CD4-positive, alpha-beta T cell treated with Interleukin-4 for 4 hours (primary cell): Measurements from ENCODE around the gene BTNL2.
"Not testable (repeated sequence)": the region's sequence is repeated elsewhere in the genome, so short reads cannot be mapped to it uniquely, and the experiment has no call there.

Source experiments
- DNase-seq: peaks from one replicate; pipeline ENCODE4 v3.0.0-alpha.2; 2020

BTNL2 gene, protein sequence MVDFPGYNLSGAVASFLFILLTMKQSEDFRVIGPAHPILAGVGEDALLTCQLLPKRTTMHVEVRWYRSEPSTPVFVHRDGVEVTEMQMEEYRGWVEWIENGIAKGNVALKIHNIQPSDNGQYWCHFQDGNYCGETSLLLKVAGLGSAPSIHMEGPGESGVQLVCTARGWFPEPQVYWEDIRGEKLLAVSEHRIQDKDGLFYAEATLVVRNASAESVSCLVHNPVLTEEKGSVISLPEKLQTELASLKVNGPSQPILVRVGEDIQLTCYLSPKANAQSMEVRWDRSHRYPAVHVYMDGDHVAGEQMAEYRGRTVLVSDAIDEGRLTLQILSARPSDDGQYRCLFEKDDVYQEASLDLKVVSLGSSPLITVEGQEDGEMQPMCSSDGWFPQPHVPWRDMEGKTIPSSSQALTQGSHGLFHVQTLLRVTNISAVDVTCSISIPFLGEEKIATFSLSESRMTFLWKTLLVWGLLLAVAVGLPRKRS

GRCh38 chr6:32406857-32407256 is at the start of gene BTNL2:
Gene BTNL2 (minus strand): TSS chr6:32407181. CDS start chr6:32407123, 58 bp downstream.
- no peak for DNase-seq

DNA sequence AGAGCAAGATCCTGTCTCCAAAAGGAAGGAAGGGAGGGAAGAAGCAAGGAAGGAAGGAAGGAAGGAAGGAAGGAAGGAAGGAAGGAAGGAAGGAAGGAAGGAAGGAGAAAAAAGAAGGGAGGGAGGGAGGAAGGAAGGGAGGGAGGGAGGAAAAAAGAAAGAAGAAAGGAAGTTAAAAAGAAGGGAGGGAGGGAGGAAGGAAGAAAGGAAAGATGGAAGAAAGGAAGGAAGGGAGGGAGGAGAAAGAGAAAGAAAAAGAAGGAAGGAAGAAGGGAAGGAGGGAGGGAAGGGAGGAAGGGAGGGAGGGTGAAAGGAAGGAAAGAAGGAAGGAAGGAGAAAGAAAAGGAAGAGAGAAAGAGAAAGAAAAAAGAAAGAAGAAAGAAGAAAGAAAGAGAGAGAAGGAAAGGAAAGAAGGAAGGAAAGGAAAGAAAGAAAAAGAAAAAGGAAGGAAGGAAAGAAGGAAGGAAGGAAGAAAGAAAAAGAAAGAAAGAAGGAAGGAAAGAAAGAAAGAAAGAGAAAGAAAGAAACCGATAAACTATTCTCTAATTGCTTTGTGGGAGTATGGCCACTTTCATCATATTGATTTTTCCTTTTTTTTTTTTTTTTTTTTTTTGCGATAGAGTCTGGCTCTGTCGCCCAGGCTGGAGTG is 42.2 kb upstream of the BTNL2 start:
- DNase-seq: no peak

- no peak for DNase-seq
Measured at GRCh38 chr6:32447932-32448331, 41.0 kb upstream of the BTNL2 start.

GRCh38 chr6:32445321-32445854 is 38.4 kb upstream of the BTNL2 start:
- no peak for DNase-seq

- no peak for DNase-seq
Measured at GRCh38 chr6:32444433-32444832, 37.5 kb upstream of the BTNL2 start.

DNA sequence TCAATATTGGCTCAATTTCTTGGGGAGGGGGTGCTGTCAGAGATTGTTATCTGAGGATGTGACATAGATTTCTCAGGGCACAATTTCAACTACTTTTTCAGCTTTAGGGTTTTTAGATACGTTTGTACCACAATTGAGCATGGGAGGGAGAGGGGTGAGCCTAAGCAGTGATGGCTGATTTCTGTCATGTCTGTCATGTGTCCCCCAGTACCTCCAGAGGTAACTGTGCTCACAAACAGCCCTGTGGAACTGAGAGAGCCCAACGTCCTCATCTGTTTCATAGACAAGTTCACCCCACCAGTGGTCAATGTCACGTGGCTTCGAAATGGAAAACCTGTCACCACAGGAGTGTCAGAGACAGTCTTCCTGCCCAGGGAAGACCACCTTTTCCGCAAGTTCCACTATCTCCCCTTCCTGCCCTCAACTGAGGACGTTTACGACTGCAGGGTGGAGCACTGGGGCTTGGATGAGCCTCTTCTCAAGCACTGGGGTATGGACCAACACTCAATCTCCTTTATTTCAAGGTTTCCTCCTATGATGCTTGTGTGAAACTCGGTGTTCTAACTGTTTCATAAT is 36.1 kb upstream of the BTNL2 start:
- no peak for DNase-seq

DNA sequence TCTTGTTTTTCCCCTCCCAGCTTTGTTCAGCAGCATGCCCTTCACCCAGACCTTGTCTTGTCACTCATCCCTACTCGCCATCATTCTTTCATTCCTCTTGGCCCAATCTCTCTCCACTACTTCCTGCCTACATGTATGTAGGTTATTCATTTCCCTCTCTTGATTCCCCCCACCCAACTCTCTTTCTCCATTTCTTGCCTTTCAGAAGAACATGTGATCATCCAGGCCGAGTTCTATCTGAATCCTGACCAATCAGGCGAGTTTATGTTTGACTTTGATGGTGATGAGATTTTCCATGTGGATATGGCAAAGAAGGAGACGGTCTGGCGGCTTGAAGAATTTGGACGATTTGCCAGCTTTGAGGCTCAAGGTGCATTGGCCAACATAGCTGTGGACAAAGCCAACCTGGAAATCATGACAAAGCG is 35.3 kb upstream of the BTNL2 start:
- DNase-seq: no peak

GRCh38 chr6:32439602-32440214 is 32.7 kb upstream of the BTNL2 start, which contains the start of gene HLA-DRA:
Gene HLA-DRA (plus strand): TSS chr6:32439887. CDS start chr6:32439951, 64 bp downstream.
- DNase-seq: peak; percentile 85

DNA sequence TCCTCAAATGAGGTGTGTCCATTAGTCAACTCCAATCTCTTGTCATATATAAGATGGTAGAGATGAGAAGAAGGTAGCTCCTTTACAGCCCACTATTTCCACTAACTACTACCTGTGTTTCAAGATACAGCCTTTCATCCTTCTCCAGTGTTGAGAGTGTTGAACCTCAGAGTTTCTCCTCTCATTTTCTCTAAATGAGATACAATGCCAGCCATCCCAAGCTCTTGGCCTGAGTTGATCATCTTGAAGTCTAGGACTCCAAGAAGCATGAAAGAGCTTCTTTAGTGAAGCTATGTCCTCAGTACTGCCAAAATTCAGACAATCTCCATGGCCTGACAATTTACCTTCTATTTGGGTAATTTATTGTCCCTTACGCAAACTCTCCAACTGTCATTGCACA is 32.2 kb upstream of the BTNL2 start:
- DNase-seq: no peak

DNA sequence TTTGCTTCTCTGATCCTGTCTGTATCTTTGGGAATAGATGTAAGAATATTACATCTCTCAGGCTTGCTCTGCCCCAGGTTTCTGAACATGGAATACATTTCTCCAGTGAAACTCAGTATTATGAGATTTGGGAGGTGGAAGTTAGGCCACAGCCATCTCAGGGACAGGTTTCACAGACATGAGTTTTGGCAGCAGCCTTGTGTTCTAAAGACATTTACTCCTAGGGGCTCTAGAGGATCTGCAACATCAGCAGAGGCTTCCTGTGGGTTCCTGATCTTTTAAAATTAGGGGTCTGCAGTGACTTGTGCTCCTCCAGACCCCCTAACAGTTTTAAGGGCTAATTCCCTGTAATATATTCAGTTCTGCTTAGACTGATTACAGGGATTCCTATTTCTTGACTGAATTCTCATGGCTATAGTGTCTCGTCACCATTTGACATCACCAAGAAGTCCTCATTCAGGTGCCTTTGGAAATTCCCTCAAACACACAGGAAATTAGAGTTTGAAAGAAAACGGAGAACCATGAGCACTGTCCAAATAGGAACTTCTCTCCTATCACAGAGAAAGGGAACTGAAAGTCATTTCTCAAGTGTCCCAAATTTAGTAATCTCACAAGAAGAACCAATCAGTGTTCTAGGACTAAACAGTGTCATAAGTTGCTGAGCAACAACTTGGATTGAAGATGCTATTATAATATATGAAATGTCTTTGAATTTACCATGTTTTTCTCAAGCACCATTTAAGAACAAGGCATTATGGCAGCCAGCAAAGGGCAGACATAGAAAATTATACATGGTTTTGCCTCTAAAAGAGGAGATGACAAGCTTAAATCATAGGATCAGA is 30.2 kb upstream of the BTNL2 start:
- peak; percentile 54 for DNase-seq

DNA sequence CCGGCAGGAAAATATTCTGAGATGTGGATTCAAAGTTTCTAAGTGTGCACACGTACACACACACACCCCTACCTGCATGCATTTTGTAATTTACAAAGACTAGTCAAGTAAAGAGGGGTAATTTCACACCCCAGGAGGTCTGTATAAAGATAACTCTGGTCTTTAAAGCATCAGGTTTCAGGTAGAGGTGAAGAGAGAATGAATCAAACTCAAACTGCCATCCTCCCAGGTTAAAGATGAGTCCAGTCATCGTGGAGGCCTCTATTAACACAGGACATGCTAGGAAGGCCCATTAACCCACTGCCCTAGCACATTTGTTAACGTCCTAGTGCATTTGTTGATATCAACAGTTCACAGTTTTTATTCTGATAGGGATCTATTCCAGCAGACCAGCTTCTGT is 29.2 kb upstream of the BTNL2 start:
- no peak for DNase-seq

DNA sequence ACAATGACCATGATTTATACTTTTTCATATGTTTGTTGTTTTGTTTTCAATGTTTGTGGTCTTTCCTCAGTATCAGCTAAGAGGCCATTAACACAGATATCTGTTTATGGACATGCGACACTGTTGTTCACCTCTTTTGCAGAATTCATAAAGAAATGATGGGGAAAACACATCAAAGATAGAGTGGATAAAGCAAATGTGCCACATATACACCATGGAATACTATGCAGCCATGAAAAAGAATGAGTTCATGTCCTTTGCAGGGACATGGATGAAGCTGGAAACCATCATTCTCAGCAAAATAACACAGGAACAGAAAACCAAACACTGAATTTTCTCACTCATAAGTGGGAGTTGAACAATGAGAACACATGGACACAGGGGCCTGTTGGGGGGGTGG is 27.0 kb upstream of the BTNL2 start:
- DNase-seq: not testable (repeated sequence)

- peak; percentile 50 for DNase-seq
Measured at GRCh38 chr6:32432050-32432450, 25.1 kb upstream of the BTNL2 start.

DNA sequence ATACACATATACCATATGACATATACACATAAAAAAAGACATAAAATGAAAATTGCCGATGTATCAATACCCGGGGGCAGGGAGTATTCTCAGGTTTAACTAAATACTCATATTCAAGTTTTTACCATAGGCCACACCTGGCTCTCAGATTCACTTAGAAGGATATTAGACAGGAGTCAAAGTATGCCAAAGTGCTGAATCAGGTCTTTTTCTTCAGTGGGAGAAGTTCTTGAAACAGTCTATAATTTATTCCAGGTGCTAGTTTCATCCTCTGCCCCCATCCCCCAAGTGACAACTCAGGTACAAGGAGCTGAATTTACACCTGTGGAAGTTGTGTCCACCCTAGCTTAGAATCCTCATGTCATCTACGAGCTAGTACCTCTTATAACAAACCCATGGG is 24.2 kb upstream of the BTNL2 start:
- DNase-seq: no peak

- no peak for DNase-seq
Measured at GRCh38 chr6:32430179-32430578, 23.2 kb upstream of the BTNL2 start.

DNA sequence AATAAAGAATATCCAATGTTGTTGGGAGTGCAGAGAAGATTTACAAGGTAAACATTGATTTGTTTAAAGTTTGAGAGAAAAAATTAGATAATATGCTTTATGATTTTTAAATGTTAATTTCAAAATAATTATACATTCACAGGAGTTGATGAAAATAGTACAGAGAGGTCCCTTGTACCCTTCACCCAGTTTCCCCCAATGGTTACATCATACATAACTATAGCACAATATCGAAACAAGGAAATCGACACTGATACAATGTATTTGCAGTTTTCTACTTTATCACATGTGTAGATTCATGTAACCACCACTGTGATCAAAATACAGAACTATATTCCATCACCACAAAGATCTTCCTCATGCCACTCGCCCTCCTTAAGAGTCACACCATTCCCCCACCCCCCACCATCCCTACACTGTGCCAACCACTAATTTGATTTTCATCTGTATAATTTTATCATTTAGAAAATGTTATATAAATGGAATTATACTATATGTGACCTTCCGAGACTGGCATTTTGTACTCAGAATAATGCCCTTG is 21.0 kb upstream of the BTNL2 start:
- no peak for DNase-seq

DNA sequence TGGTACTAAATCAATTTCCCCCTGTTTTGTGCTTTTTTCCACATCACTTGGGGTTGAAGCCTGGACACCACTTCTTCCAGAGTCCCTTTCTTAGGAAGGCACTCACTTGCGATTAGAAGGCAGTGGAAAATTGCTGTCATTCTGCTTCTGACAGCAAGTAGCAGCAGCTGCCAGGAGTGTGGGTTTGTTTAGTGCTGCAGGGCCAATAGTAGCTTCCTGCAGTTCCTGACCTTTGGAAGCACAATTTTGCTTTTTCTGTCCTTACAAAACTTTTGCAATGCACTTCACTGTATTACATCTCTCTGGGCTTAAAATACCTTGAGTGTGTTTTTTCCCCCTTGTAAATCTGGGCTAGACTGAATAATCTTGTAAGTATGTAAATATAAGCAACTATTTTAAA is 20.2 kb upstream of the BTNL2 start:
- no peak for DNase-seq

DNA sequence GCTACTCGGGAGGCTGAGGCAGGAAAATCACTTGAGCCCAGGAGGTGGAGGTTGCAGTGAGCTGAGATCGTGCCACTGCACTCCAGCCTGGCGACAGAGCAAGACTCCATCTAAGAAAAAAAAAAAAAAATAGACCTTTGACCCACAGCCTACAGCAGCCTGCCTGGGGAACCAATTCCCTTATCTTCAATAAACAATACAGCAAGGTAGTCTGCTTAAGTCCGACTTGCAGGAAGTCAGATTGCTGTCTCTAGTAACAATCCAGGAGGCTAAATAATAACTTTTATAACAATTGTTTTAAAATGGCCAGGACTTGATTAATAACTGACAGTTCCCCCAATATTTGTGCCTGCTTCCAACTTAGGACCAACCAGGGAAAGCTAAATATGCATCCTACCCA is 19.4 kb upstream of the BTNL2 start:
- DNase-seq: no peak

GRCh38 chr6:32424589-32425300 is 17.8 kb upstream of the BTNL2 start:
- no peak for DNase-seq

DNA sequence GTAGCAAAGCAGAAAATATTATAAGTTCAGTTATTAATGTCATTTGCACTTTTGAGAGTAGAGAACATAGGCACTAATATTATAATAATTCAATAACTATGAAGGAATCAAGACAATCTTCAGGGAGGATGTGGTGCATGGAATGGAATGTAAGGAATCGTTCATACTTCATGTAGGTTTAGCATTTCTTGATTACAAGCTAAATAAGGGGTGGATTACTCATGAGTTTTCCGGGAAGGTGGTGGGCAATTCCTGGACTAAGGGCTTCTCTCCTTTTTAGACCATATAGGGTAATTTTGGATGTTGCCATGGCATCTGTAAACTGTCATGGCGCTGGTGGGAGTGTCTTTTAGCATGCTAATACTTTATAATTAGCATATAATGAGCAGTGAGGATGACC is 9.1 kb upstream of the BTNL2 start:
- no peak for DNase-seq

DNA sequence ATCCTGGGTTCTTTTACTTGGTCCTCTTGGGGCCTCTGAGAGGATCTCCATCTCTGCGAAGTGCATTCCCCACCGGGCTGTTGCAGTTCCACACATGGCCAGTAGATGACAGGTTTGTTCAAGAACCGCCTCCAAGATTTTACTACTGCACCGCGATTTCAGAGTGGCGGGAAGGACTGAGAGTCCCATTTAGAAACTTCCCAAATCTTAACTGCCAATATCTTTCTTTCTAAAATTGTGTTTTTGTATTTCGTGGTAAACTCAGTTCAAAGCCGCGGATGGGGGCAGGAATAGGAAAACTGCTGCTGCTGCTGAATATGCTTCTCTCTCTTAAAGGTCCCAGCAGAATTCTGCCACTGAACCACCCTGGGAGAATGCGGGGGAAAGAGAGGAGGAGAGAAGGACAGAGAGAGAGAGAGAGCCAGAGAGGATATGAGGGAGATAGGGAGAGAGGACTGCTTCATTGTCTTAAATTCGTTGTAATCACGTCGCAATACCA is 8.6 kb upstream of the BTNL2 start:
- DNase-seq: peak; percentile 78
